CD14-positive monocyte (primary cell): ENCODE data around the gene ROR1. TPM values are rescaled to one million over a fixed set of nuclear protein-coding genes. Genes with fewer than 3 reads are reported as not detected.

Experiments used
- DNase-seq, 3 donors: peaks; one replicate each; pipeline ENCODE4 v3.0.0-alpha.2; 2011 to 2022
- H2AFZ ChIP-seq: 2 replicates; pipeline ENCODE4 v1.6.0; 2012; ENCODE audit warnings: mild to moderate bottlenecking, low read depth, low read length, inconsistent platforms; ENCODE audit not compliant: insufficient read depth, poor library complexity, severe bottlenecking
- H3K27ac ChIP-seq, 2 donors: 1 replicate in 1 of 2; 2 replicates in 1 of 2; pipeline ENCODE4 v1.5.1; 2012 to 2013; ENCODE audit warnings: low read length in 2 of 2, control low read depth in 1 of 2, inconsistent platforms in 1 of 2, low read depth in 1 of 2, mild to moderate bottlenecking in 1 of 2
- H3K27me3 ChIP-seq, 2 donors: one replicate each; pipeline versions ENCODE4 v1.6.0 to v1.6.1; 2011 to 2013; ENCODE audit warnings: low read length in 2 of 2; ENCODE audit not compliant: control insufficient read depth in 2 of 2, insufficient read depth in 2 of 2
- H3K36me3 ChIP-seq, 2 donors: replicated peaks in 1 of 2; 1 replicate in 1 of 2; 2 replicates in 1 of 2; pipeline versions ENCODE4 v1.5.1 to v1.6.1; 2012 to 2013; ENCODE audit warnings: low read length in 2 of 2, control low read depth in 1 of 2, inconsistent platforms in 1 of 2, mild to moderate bottlenecking in 1 of 2; ENCODE audit not compliant: insufficient read depth in 2 of 2, control insufficient read depth in 1 of 2
- H3K4me1 ChIP-seq, 2 donors: 1 replicate in 1 of 2; 2 replicates in 1 of 2; pipeline versions ENCODE4 v1.5.1 to v1.6.1; 2012 to 2013; ENCODE audit warnings: low read length in 2 of 2, control low read depth in 1 of 2, inconsistent platforms in 1 of 2, mild to moderate bottlenecking in 1 of 2, moderate library complexity in 1 of 2; ENCODE audit not compliant: insufficient read depth in 2 of 2, control insufficient read depth in 1 of 2
- H3K4me2 ChIP-seq: replicated peaks from 2 replicates; pipeline ENCODE3; 2012; ENCODE audit warnings: low read length, moderate library complexity, mild to moderate bottlenecking; ENCODE audit not compliant: poor library complexity, severe bottlenecking; ENCODE audit errors: extremely low read depth
- H3K4me3 ChIP-seq, 3 experiments: fragments of 200-600 bp in 1 of 3; sonication (generic) in 1 of 3; replicated peaks in 1 of 3; 1 replicate in 2 of 3; 2 replicates in 1 of 3; pipeline ENCODE4 v1.5.1; 2011 to 2013; ENCODE audit warnings: low read length in 3 of 3, mild to moderate bottlenecking in 3 of 3, control low read depth in 2 of 3, low read depth in 2 of 3, inconsistent platforms in 1 of 3, moderate library complexity in 1 of 3
- H3K79me2 ChIP-seq: 2 replicates; pipeline ENCODE4 v1.6.0; 2012; ENCODE audit warnings: mild to moderate bottlenecking, control low read depth, inconsistent platforms, low read length, moderate library complexity; ENCODE audit not compliant: insufficient read depth
- H3K9ac ChIP-seq: 2 replicates; pipeline ENCODE4 v1.6.0; 2017; ENCODE audit warnings: low read length, mild to moderate bottlenecking; ENCODE audit not compliant: insufficient read depth, poor library complexity, severe bottlenecking
- H3K9me3 ChIP-seq, 2 donors: replicated peaks in 1 of 2; 1 replicate in 1 of 2; 2 replicates in 1 of 2; pipeline versions ENCODE4 v1.5.1 to v1.6.1; 2012 to 2013; ENCODE audit warnings: low read length in 2 of 2, control low read depth in 1 of 2; ENCODE audit not compliant: control insufficient read depth in 1 of 2, insufficient read depth in 1 of 2
- H4K20me1 ChIP-seq: 2 replicates; pipeline ENCODE4 v1.6.0; 2012; ENCODE audit warnings: mild to moderate bottlenecking, low read length, control low read depth, moderate library complexity; ENCODE audit not compliant: insufficient read depth
- H3K27ac Mint-ChIP-seq, 7 donors: one replicate each; pipeline ENCODE4 v1.8.0; 2020; ENCODE audit warnings: mild to moderate bottlenecking in 7 of 7, mixed read lengths in 7 of 7, moderate library complexity in 6 of 7, inconsistent platforms in 2 of 7
- H3K27me3 Mint-ChIP-seq, 3 donors: one replicate each; pipeline ENCODE4 v1.8.0; 2021 to 2022; ENCODE audit warnings: low read depth in 3 of 3, mild to moderate bottlenecking in 3 of 3, mixed read lengths in 3 of 3, moderate library complexity in 3 of 3, inconsistent platforms in 1 of 3
- H3K36me3 Mint-ChIP-seq, 2 donors: one replicate each; pipeline ENCODE4 v1.8.0; 2020; ENCODE audit warnings: mixed read lengths in 2 of 2, inconsistent platforms in 1 of 2, mild to moderate bottlenecking in 1 of 2
- H3K4me1 Mint-ChIP-seq: one replicate; pipeline ENCODE4 v1.8.0; 2020; ENCODE audit warnings: mild to moderate bottlenecking, mixed read lengths
- H3K4me3 Mint-ChIP-seq, 2 donors: one replicate each; pipeline ENCODE4 v1.8.0; 2020; ENCODE audit warnings: mild to moderate bottlenecking in 2 of 2, mixed read lengths in 2 of 2, moderate library complexity in 1 of 2
- H3K9me3 Mint-ChIP-seq, 7 donors: one replicate each; pipeline ENCODE4 v1.8.0; 2020 to 2022; ENCODE audit warnings: mixed read lengths in 7 of 7, mild to moderate bottlenecking in 6 of 7, moderate library complexity in 6 of 7, inconsistent platforms in 2 of 7
- CTCF ChIP-seq: fragments of 200-600 bp; IDR thresholded peaks from one replicate; pipeline ENCODE4 v1.8.0; 2022; ENCODE audit warnings: antibody characterized with exemption, mild to moderate bottlenecking
- WGBS: methylation state at CpG from one replicate; pipeline ENCODE4 v1.1.5; 2013; ENCODE audit warnings: missing lambda C conversion rate; ENCODE audit not compliant: insufficient coverage; 5-methylcytosine and 5-hydroxymethylcytosine counted together
- intact Hi-C, 2 donors: fragments of 100-400 bp; cut with micrococcal nuclease; formaldehyde crosslinking; loops; one replicate each; pipeline versions ENCODE4 v1.15.0 to v1.15.1; 2023
- polyA plus RNA-seq, 3 donors: library from polyadenylated mRNA; depleted of rRNA in 1 of 3; unstranded in 2 of 3; stranded (reverse) in 1 of 3; fragments of 300-500 nt in 2 of 3; fragments of >200 nt in 1 of 3; fragmentation: Illumina TruSeq in 2 of 3; gene quantifications; 1 replicate in 2 of 3; 2 replicates in 1 of 3; pipeline ENCODE4 v1.2.3, GENCODE V29; 2012 to 2021

ROR1 gene
- polyA plus RNA-seq, 3 donors = not detected

- Histone ChIP-seq H3K4me2 (no peak overlapping the region), H3K9me3 (no peaks in the 10 kb centered on the region), H3K9ac (no peak overlapping the region), H3K4me1 (no peaks in the 10 kb centered on the region), H2AFZ (no peak overlapping the region), H3K4me3 (no peak overlapping the region), H3K27me3 (no peaks in the 10 kb centered on the region), H3K27ac (no peak overlapping the region), H4K20me1 (no peaks in the 10 kb centered on the region), H3K36me3 (no peaks in the 10 kb centered on the region), H3K79me2 (no peaks in the 10 kb centered on the region)
- TF ChIP-seq CTCF = no peak
- no peaks in the 10 kb centered on the region for H3K36me3 Mint-ChIP-seq
- H3K4me1 Mint-ChIP-seq = no peaks in the 10 kb centered on the region
- intact Hi-C loops = no loop called here
- H3K9me3 Mint-ChIP-seq = peaks cover 0 to 4% (median 2%) of the 10 kb centered on the region in 7 donors
- H3K27ac Mint-ChIP-seq = no peak overlapping the region
- no CpG with 5 or more reads among the region's 1 CpG for WGBS
- no peak for DNase-seq
- peaks cover 0 to 2% (median 0%) of the 10 kb centered on the region in 3 donors for H3K27me3 Mint-ChIP-seq
- H3K4me3 Mint-ChIP-seq = no peak overlapping the region
These were observed 322.0 kb downstream of the ROR1 start for GRCh38 chr1:64095832-64096231.

- intact Hi-C loops = no loop called here
- H3K4me1 Mint-ChIP-seq = no peaks in the 10 kb centered on the region
- Histone ChIP-seq H2AFZ (no peak overlapping the region), H3K4me2 (no peak overlapping the region), H3K4me1 (no peaks in the 10 kb centered on the region), H3K9me3 (no peaks in the 10 kb centered on the region), H4K20me1 (no peaks in the 10 kb centered on the region), H3K79me2 (no peaks in the 10 kb centered on the region), H3K27ac (no peak overlapping the region), H3K27me3 (no peaks in the 10 kb centered on the region), H3K36me3 (no peaks in the 10 kb centered on the region), H3K4me3 (no peak overlapping the region), H3K9ac (no peak overlapping the region)
- TF ChIP-seq CTCF = no peak
- 88% methylated on average over 2 of the region's 4 CpGs for WGBS
- H3K36me3 Mint-ChIP-seq = no peaks in the 10 kb centered on the region
- H3K9me3 Mint-ChIP-seq = peaks cover 0 to 2% (median 0%) of the 10 kb centered on the region in 7 donors
- no peak for DNase-seq
- H3K27me3 Mint-ChIP-seq = peaks cover 0 to 3% (median 2%) of the 10 kb centered on the region in 3 donors
- H3K27ac Mint-ChIP-seq = no peak overlapping the region
- no peak overlapping the region for H3K4me3 Mint-ChIP-seq
These were observed 324.0 kb downstream of the ROR1 start for GRCh38 chr1:64097859-64098258.
